ENCODE measurements around the gene FRMD8.

- TF ChIP-seq EP300 (IDR thresholded peaks at IDR 0.05; ENCODE audit: borderline replicate concordance) = no peak
- TF ChIP-seq, protein P1, sequence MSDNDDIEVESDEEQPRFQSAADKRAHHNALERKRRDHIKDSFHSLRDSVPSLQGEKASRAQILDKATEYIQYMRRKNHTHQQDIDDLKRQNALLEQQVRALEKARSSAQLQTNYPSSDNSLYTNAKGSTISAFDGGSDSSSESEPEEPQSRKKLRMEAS (IDR thresholded peaks at IDR 0.05) = no peak
- no peak for TF ChIP-seq FOXM1 (IDR thresholded peaks at IDR 0.05; ENCODE audit: borderline replicate concordance, low read depth)
- no peak for TF ChIP-seq EGR1 (IDR thresholded peaks at IDR 0.05)
Measured at GRCh38 chr11:65370659-65371049, 15.8 kb upstream of the FRMD8 start.
